IPS-20b (cell line): Measurements from ENCODE around the gene ACTG1.

Source experiments
- H3K27ac ChIP-seq: one replicate; pipeline ENCODE4 v1.5.1; 2013; ENCODE audit warnings: low read length
- H3K27me3 ChIP-seq: 2 replicates; pipeline ENCODE4 v1.6.1; 2013; ENCODE audit warnings: mild to moderate bottlenecking, low read length, inconsistent platforms; ENCODE audit not compliant: insufficient read depth
- H3K36me3 ChIP-seq: 2 replicates; pipeline ENCODE4 v1.6.1; 2013; ENCODE audit warnings: low read depth, mild to moderate bottlenecking, inconsistent platforms, low read length, moderate library complexity; ENCODE audit not compliant: insufficient read depth
- H3K4me1 ChIP-seq: 2 replicates; pipeline ENCODE4 v1.6.1; 2013; ENCODE audit warnings: mild to moderate bottlenecking, control low read depth, inconsistent platforms, low read length, moderate library complexity; ENCODE audit not compliant: insufficient read depth
- H3K4me3 ChIP-seq: 2 replicates; pipeline ENCODE4 v1.5.1; 2013; ENCODE audit warnings: mild to moderate bottlenecking, low read length, inconsistent platforms
- H3K9ac ChIP-seq: 2 replicates; pipeline ENCODE4 v1.6.1; 2013; ENCODE audit warnings: low read depth, mild to moderate bottlenecking, inconsistent platforms, low read length, moderate library complexity
- H3K9me3 ChIP-seq: 2 replicates; pipeline ENCODE4 v1.6.1; 2013; ENCODE audit warnings: mild to moderate bottlenecking, low read depth, low read length, inconsistent platforms; ENCODE audit not compliant: insufficient read depth

Gene ACTG1

DNA sequence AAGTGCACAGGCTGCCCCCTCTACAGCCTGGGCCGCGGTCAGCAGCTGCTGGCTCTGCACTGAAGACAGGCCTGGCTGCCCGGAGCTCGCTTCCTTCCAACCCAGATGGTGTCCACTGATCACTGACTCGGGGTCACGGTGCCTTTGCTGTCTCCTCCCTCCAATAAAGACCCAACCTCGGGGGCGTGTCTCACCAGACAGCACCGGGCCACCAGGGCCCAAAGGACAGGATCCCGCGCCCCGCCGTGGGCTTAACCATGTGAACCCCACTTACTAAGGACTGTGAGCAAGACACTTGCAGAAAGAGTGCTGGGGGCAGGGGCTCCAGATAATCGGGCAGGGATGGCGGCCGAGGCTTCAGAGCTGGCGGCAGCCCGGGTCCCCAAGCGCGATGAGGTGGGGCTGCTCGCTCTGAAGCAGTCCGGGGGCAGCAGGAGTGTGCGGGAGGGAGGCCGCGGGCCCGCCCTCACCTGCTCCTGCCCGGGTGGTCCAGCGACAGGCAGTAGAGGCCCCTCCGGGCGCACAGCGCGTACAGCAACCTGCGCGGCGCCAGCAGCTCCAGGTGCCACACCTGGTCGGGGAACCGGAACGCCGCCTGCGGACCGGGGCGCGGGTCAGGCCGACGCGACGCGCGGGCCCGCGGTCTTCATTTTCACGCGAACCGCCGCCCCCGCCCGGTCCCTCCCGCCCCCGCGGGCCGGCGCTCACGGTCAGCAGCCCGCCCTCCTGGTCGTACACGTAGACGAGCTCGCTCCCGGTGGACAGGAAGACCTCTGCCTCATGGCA is 39.1 kb upstream of the ACTG1 start:
- Histone ChIP-seq H3K9me3 (no peaks in the 10 kb centered on the region), H3K4me1 (peaks cover 6% of the 10 kb centered on the region; the same call in 1 of the 2 replicates), H3K4me3 (peak overlapping the region; percentile 86), H3K27ac (no peak overlapping the region), H3K9ac (peak overlapping the region; percentile 79), H3K27me3 (no peaks in the 10 kb centered on the region), H3K36me3 (peaks cover 40% of the 10 kb centered on the region)

DNA sequence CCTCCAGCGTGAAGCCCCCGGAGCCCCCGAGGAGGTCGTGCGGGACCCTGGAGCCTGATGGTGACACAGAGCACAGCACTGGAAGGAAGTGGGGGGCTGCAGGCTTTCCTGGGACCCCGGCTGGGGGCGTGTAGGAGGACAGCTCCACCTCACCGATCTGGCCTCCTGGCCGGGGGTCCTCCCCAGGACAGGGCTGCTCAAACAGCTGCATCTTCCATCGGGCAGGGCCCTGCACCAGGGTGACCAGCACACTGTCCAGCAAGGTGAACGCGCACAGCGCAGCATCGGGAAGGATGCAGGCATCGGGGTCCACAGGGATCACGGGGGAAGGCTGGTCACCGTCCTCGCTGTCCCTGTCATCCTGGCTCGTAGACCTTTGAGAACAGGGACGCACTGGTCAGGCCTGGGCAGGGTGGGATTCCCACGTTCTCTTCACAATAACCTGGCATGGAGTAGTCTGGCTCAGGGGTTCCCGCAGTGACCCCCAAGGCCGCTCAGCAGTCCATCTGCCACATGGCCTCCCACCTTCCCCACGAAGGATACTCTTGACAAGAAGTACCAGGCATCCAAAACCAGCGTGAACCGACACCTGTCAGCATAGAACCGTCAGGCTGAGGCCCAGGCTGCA is 38.3 kb upstream of the ACTG1 start:
- Histone ChIP-seq H3K36me3 (peaks cover 42% of the 10 kb centered on the region), H3K9ac (peak overlapping the region; percentile 79; the same call in 1 of the 2 replicates), H3K27ac (no peak overlapping the region)

DNA sequence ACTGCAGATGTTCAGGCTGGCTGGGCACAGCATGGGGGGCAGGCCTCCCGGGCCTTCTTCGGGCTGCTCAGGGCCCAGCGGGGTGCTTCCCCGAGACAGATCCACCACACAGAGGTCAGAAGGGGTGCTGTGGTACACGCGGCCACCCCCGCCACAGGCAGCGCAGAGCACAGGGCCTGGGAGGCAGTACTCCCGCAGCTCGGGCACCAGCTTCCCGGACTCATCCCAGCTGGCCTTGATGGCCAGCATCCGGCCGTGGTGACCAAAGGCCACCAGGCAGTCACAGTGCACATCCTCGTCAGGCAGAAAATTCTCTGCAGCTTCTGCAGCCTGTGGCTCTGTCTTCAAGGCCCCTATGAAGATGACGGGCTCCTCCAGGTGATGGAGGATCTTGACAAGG is 37.7 kb upstream of the ACTG1 start:
- Histone ChIP-seq H3K4me3 (no peak overlapping the region), H3K9ac (no peak overlapping the region), H3K27me3 (no peaks in the 10 kb centered on the region), H3K4me1 (peaks cover 6% of the 10 kb centered on the region; the same call in 1 of the 2 replicates), H3K9me3 (no peaks in the 10 kb centered on the region), H3K27ac (no peak overlapping the region), H3K36me3 (peaks cover 49% of the 10 kb centered on the region)

More for the DNA sequence above, 38.3 kb upstream of the ACTG1 start:
- Histone ChIP-seq H3K4me1 (peaks cover 6% of the 10 kb centered on the region; the same call in 1 of the 2 replicates), H3K27me3 (no peaks in the 10 kb centered on the region), H3K9me3 (no peaks in the 10 kb centered on the region), H3K4me3 (peak overlapping the region; percentile 86)

DNA sequence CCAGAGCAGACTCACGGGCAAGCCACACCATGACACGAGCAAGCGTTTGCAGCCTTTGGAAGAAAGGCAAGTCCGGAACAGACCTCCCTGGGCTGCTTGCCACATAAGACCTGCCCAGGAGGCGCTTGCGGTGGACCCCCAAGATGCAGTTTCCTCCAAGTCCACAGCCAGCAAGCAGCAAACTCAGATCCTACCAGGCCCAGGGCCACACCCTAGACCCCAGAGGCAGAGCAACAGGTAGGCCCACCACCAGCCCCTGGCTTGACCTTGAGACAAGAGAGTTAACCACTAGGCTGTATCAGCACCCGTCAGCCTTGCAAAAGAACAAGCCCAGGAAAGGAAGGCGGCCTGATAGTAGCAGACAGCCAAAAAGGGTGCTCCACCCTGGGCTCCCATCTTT is 37.2 kb upstream of the ACTG1 start:
- no peaks in the 10 kb centered on the region for H3K9me3 ChIP-seq
- H3K4me3 ChIP-seq, result no peak overlapping the region
- H3K9ac ChIP-seq, result no peak overlapping the region
- H3K27me3 ChIP-seq, result no peaks in the 10 kb centered on the region
- no peak overlapping the region for H3K27ac ChIP-seq
- peaks cover 6% of the 10 kb centered on the region; the same call in 1 of the 2 replicates for H3K4me1 ChIP-seq
- H3K36me3 ChIP-seq, result peaks cover 53% of the 10 kb centered on the region

DNA sequence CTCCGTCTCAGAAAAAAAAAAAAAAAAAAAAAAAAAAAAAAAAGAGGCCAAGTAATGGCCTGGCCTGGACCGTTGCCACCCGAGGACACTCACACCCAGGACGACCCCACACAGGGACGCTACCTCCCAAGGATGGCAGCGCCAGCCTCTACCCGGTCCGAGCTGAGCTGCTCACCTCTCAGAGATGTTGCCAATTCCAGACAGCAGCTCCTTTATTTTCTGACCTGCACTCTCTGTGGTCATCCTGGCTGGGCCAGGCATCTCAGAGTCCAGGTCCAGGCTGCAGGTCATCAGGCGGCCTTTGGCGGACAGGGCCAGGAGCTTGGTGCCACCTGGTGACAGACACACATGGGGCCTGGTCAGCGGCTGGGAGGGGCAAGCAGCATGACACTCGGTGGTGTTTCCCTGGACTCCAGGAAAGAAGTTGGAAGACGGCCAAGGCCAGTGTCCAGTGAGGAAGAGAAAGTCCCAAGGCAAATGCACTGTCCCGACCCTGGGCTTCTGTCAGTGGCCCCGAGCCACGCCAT is 36.5 kb upstream of the ACTG1 start:
- no peak overlapping the region for H3K4me3 ChIP-seq
- no peak overlapping the region for H3K9ac ChIP-seq
- H3K4me1 ChIP-seq, result peaks cover 6% of the 10 kb centered on the region; the same call in 1 of the 2 replicates
- no peak overlapping the region for H3K27ac ChIP-seq
- no peaks in the 10 kb centered on the region for H3K27me3 ChIP-seq
- peaks cover 58% of the 10 kb centered on the region for H3K36me3 ChIP-seq
- H3K9me3 ChIP-seq, result no peaks in the 10 kb centered on the region

DNA sequence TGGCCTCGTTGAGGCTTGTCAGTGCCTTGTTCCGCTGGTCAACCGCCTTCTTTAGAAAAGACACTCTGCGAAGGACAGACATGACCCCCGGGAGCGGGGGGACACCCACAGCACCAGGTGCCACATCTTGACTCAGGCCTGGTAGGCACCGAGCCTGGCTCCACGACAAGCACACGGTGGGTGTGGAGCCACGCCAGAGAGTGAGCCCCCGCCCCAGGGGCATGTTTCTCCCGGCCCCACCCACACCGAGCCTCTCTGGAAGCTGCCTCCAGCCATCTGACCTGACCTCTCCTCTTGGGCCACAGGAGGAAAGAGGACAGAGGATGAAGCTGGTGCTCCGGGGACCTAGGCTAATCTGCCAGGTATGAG is 35.0 kb upstream of the ACTG1 start:
- H3K9me3 ChIP-seq, result no peaks in the 10 kb centered on the region
- no peaks in the 10 kb centered on the region for H3K4me1 ChIP-seq
- H3K27ac ChIP-seq, result no peak overlapping the region
- H3K27me3 ChIP-seq, result no peaks in the 10 kb centered on the region
- no peak overlapping the region for H3K9ac ChIP-seq
- peaks cover 73% of the 10 kb centered on the region for H3K36me3 ChIP-seq
- no peak overlapping the region for H3K4me3 ChIP-seq

DNA sequence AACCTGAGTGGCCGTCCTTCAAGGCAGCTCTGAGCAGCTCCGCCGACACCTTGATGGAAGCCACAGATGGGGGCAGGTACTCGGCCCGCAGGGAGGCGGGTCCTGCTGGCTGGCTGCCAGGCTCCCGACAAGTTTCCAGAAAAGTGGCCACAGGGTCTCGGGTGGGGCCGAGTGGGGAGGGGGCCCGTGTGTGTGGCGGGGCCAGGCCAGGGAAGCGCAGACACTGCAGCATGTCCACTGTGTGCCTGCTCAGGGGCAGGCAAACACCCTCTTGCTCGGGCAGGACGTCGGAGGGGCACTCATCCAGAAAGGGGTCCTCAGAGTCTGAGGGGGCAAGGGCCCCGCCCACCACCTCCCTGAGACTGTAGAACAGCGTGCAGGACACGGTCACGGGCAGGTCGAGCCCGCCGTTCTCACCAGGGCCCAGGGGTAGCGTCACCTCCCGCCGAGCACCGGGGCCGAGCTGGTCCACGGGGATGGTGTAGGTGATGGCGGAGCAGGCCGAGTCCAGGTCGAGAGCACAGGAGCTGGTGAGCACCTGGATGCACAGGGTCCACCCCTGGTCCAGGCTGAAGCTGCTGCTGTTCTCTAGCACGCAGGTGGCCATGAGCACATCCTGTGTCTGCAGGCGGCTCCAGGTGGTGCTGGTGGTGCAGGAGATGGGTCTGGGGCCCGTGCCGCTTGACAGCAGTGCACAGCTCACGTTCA is 34.5 kb upstream of the ACTG1 start:
- Histone ChIP-seq H3K4me1 (no peaks in the 10 kb centered on the region), H3K9ac (no peak overlapping the region), H3K36me3 (peaks cover 74% of the 10 kb centered on the region), H3K27ac (no peak overlapping the region), H3K9me3 (no peaks in the 10 kb centered on the region), H3K27me3 (no peaks in the 10 kb centered on the region), H3K4me3 (no peak overlapping the region)

DNA sequence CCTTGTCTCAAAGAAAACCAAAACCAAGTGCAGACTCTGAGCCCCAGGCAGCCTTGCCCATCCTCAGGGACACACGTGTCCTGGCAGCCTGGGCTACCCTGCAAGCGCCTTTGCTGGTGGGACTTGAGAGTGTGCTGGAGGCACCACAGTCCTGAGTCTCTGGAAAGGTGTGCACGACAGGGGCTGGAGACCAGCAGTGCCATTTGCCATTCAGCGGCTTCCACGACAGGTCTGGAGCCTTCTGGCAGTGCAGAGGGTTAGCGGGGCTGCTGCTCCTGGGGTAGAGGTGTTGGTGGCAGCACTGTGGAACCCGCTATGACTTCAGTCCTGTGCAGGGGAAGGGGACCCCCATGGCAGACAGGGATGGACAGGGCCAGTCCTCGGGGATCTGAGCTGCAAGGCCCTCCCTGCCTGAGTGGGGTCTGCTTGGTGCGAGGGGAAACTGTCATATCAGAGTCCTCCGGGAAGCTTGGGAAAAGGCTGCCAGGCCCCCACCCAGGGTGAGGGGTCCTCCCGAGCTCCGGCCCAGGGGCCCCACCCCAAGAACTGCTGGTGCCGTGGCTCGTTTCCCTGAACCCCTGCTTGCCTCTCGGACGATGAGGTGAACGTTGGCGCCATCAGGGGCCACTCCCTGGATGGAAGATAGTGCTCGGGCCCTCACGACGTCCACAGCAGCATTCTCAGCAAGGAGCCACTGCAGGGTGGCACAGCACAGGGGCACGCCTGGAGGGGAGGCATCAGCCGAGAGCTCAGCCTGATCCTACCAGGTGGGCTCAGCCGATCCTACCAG is 32.8 kb upstream of the ACTG1 start:
- H3K4me1 ChIP-seq, result no peaks in the 10 kb centered on the region
- no peaks in the 10 kb centered on the region for H3K9me3 ChIP-seq
- no peak overlapping the region for H3K4me3 ChIP-seq
- no peak overlapping the region for H3K9ac ChIP-seq
- peaks cover 72% of the 10 kb centered on the region for H3K36me3 ChIP-seq
- no peaks in the 10 kb centered on the region for H3K27me3 ChIP-seq
- H3K27ac ChIP-seq, result no peak overlapping the region

DNA sequence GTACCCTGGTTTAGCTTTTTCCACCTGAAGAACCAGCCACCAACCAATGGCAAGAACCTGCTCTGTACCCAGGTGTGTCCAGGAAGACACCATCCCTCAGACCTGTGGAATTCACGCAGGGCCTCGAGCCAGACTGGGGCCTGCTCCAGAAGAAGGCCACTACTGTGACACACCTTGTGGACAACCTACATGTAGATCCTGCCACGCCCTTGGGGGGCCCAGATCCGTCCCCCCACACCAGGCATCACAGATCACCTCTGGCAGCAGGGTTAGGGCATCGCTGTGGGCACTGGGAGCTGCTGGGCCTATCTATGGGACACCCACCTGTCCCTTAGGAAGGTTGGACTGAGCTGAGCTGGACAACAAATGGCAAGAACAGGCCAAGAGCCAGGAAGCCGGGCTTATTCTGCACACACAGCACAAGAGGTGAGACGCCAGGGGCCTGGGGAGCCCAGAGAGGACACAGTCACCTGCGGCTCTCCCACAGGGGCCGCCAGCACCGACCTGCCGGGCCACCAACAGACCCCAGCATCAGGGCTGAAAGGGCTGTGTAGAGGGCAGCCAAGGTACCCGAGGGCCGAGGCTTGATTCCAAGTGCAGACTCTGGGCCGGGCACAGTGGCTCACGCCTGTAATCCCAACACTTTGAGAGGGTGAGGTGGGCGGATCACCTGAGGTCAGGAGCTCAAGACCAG is 31.8 kb upstream of the ACTG1 start:
- Histone ChIP-seq H3K27ac (no peak overlapping the region), H3K4me3 (no peak overlapping the region), H3K27me3 (no peaks in the 10 kb centered on the region), H3K9ac (no peak overlapping the region), H3K36me3 (peaks cover 69% of the 10 kb centered on the region), H3K9me3 (no peaks in the 10 kb centered on the region), H3K4me1 (no peaks in the 10 kb centered on the region)

DNA sequence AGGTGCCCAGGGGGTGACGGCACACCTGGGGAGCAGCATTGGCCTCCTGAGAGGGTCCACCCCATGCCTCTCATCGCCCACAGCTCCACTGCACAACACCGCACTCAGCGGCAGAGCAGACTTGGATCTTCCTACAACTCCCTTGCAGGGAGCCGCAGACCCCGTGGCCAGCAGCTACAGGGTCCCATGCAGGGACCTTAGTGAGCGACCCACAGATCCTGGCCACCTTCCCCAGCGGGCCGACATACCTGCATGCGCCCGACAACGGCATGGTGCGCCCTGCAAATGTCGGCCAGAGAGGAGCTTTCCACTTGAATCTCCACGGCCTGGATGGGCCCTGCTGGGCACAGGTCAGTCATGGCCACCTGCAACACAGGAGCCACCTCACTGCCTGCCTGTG is 31.2 kb upstream of the ACTG1 start:
- H3K9me3 ChIP-seq, result no peaks in the 10 kb centered on the region
- H3K27me3 ChIP-seq, result no peaks in the 10 kb centered on the region
- H3K36me3 ChIP-seq, result peaks cover 63% of the 10 kb centered on the region
- no peak overlapping the region for H3K9ac ChIP-seq
- H3K27ac ChIP-seq, result no peak overlapping the region
- H3K4me1 ChIP-seq, result no peaks in the 10 kb centered on the region
- H3K4me3 ChIP-seq, result no peak overlapping the region

DNA sequence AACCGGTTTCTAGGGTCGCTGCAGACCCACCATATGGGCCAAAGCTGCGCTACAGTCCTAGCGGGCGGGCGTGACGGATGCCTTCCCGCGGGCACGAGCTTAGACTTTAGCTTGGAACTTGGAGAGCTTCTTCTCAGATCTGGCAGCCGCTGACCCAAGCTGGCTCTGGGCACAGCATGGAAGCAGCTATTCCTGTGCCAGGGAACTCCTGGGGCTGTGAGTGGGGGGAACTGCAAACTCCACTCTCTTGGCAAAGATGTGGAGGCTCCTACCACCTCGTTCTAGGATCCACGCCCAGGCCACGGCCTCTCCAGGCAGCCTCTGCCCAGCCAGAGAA is 30.7 kb upstream of the ACTG1 start:
- Histone ChIP-seq H3K9me3 (no peaks in the 10 kb centered on the region), H3K4me1 (no peaks in the 10 kb centered on the region), H3K4me3 (no peak overlapping the region), H3K36me3 (peaks cover 61% of the 10 kb centered on the region), H3K27ac (no peak overlapping the region), H3K27me3 (no peaks in the 10 kb centered on the region), H3K9ac (no peak overlapping the region)
